Anterior cingulate cortex (tissue), 58 donors: ENCODE measurements around the gene ABCC6.
"Not testable (repeated sequence)": the region's sequence is repeated elsewhere in the genome, so short reads cannot be mapped to it uniquely, and the experiment has no call there.

ENCODE experiments used
- DNase-seq, 58 donors: peaks; one replicate each; lab custom pipeline; 2025; lab: John Stamatoyannopoulos, UW

The ABCC6 gene

GRCh38 chr16:16232692-16233061 lies 9.4 kb upstream of the ABCC6 start:
- not testable (repeated sequence) for DNase-seq

DNA sequence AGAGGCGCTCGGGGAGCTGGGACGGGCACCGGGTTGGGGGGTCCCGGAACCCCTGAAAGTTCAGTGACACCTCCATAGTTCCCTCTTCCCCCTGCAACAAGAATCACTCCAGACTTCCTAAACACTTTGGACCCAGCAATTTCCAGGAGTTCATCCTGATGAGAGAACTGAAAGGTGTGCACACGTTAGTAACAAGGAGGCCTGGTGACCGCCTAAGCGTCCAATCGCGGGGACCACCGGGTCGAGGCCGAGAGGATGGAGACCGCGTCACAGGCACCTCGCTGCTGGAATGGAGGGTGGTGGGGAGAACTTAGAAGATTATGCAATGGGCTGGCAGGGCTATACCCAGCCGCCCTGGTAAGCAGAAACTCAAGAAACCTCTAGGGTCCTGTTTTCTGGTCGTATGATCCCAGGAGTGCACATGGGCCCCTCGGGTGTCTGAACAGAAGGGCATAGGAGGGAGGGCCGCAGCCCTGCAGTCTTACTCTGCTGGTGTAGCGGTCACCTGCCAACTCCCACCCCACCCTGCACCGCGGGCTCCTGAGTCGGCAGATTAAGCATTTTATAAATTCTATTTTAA lies 458 bp upstream of the ABCC6 start:
- DNase-seq, result not testable (repeated sequence)

GRCh38 chr16:16221382-16221781 lies 1.9 kb downstream of the ABCC6 start:
- DNase-seq, result not testable (repeated sequence)

DNA sequence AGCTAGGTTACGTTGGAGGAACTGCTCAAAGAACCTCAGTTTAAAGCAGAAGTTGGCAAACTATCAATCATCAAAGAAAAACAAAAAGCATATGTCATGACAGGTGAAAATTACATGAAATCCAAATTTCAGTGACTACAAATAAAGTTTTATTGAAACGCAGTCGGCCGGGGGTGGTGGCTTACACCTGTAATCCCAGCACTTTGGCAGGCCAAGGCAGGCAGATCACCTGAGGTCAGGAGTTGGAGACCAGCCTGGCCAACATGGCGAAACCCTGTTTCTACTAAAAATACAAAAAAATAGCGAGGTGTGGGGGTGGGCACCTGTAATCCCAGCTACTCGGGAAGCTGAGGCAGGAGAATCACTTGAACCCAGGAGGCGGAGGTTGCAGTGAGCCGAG lies 2.8 kb downstream of the ABCC6 start:
- DNase-seq, result not testable (repeated sequence)

GRCh38 chr16:16218787-16219186 lies 4.5 kb downstream of the ABCC6 start:
- DNase-seq, result not testable (repeated sequence)

GRCh38 chr16:16218349-16218748 lies 4.9 kb downstream of the ABCC6 start:
- DNase-seq, result not testable (repeated sequence)

GRCh38 chr16:16213863-16214293 lies 9.4 kb downstream of the ABCC6 start:
- DNase-seq, result not testable (repeated sequence)

- not testable (repeated sequence) for DNase-seq
These were observed 11.9 kb downstream of the ABCC6 start for GRCh38 chr16:16211404-16211803.

- DNase-seq, result not testable (repeated sequence)
These were observed 14.8 kb downstream of the ABCC6 start for GRCh38 chr16:16208461-16208860.

DNA sequence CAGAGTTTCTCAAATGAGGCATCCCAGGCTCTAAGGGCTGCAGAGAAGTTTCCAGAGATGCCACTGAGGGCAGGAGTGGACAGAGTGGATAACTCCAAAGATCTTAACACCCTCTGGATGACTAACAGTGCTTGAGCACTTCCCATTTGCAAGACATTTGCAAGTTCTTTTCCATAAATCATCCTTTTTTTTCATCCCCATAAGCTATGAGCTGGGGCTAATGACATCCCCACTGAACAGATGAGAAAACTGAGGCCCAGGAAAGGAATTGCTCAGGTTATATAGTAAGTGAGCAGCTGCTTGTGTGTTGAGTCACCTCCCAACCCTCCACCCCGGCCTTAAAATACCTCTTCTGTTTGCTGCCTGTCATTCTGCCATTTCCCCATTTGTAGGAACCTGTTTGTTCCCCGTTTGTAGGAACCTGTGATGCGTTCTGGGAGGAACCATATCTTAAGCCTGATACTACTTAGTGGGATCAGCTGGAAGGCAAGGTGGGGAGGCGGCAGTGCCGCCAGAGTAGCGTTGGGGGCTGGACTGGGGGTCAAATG lies 15.4 kb downstream of the ABCC6 start:
- not testable (repeated sequence) for DNase-seq

DNA sequence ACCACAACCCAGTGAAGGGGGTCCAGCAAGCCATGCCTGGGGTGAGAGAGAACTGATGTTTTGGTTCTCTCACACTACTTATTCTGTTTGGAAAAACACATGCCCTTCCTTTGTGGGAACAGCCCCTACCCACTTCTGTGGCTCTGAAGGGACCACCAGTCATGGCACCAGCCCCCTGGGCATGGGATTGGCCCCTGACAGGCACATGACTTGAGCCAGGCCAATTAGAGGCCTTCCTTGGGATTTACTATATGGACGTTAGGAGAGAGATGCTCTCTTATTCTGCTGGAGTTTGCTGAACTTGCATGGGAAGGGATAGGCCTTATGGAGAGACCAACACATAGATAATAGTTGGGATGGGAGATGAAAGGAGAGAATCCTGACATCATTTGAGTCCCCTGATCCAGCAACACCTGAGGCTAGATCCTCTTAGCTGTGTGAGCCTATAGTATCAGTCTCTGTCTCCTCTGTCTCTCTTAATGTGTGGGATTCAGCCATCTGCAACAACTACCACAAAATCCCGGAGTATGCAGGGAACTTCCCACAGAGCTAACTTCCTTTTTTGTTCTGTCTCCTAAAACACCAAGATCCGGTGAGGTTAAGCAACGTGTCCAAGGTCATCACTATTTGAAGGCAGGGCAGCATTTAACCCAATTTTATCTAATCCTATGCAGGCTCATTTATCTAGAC lies 16.1 kb downstream of the ABCC6 start:
- DNase-seq, result not testable (repeated sequence)

DNA sequence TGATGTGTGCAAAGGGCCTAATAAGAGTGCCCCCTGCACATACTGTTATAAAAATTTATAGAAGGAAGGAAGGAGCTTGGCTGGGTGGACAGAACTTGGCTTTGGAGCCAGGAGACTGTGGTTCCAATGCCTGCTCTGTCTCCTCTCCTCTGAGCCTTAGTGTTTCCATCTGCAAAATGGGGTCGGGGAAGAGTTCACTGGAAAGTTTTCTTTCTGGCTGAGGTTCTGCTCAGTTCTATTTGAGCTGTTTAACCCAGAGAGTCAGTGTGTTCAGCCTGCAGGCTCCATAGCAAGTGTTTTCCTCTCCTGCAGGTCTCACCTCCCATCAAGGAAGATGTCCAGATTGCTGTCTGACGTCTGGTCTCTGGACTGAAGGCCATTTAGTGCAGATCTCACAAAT lies 17.4 kb downstream of the ABCC6 start:
- not testable (repeated sequence) for DNase-seq

GRCh38 chr16:16204552-16204951 lies 18.7 kb downstream of the ABCC6 start:
- DNase-seq, result not testable (repeated sequence)

DNA sequence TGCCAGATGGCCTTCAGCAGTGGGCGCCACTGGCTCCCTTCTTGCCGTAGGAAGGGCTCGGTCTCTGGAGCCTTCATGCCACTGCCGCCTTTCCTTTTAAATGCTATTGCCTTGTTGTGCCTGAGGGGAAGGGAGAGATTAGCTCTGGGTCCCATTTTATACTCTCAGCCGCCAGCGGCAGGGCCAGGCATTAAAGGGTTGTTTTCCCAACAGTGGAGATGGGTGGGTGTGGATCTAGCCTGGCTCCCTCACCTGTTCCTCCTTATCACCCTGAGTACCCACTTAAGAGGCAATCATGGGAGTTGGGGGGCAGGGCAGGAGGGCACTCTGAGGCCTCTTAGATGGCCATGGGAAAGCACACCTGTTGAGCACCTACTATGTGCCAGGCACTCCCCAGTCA lies 19.8 kb downstream of the ABCC6 start:
- not testable (repeated sequence) for DNase-seq

GRCh38 chr16:16202400-16203143 lies 20.7 kb downstream of the ABCC6 start:
- not testable (repeated sequence) for DNase-seq

GRCh38 chr16:16201880-16202279 lies 21.4 kb downstream of the ABCC6 start:
- not testable (repeated sequence) for DNase-seq

GRCh38 chr16:16200391-16200790 lies 22.9 kb downstream of the ABCC6 start:
- DNase-seq, result not testable (repeated sequence)

DNA sequence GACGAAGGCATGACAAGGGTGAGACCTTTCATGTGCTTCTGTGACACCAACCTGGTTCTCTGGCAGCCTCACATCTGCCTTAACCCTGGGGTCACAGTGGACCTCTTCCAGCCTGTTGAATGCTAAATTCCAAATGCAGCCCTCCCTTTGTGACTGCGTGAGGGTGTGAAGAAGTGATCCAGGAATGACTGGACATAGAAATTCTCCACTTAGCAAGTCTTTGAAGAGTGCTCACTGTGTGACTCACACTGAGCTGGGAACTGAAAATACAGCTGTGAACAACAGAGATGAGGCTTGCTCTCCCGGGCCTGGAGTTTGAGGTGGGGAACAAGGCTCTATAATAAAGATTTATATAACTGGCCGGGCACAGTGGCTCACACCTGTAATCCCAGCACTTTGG lies 23.9 kb downstream of the ABCC6 start:
- DNase-seq, result not testable (repeated sequence)

GRCh38 chr16:16197966-16198365 lies 25.3 kb downstream of the ABCC6 start:
- no peak for DNase-seq

- DNase-seq, result no peak
These were observed 26.0 kb downstream of the ABCC6 start for GRCh38 chr16:16197331-16197730.

GRCh38 chr16:16196099-16196498 lies 27.2 kb downstream of the ABCC6 start:
- DNase-seq, result no peak
